DMS153 (cell line): Measurements from ENCODE around the gene NIPAL3.
A peak's percentile ranks its signal among the peaks of the same experiment; 100 is the strongest.
"Not testable (repeated sequence)": the region's sequence is repeated elsewhere in the genome, so short reads cannot be mapped to it uniquely, and the experiment has no call there.

ENCODE experiments used
- DNase-seq: peaks from one replicate; lab custom pipeline; 2025; lab: John Stamatoyannopoulos, UW

NIPAL3 gene

GRCh38 chr1:24459551-24460266 lies 44.1 kb downstream of the NIPAL3 start:
- no peak for DNase-seq

GRCh38 chr1:24462128-24462527 lies 46.5 kb downstream of the NIPAL3 start:
- DNase-seq: not testable (repeated sequence)

- DNase-seq: peak; percentile 51
Measured at GRCh38 chr1:24463776-24464735, 48.5 kb downstream of the NIPAL3 start.

DNA sequence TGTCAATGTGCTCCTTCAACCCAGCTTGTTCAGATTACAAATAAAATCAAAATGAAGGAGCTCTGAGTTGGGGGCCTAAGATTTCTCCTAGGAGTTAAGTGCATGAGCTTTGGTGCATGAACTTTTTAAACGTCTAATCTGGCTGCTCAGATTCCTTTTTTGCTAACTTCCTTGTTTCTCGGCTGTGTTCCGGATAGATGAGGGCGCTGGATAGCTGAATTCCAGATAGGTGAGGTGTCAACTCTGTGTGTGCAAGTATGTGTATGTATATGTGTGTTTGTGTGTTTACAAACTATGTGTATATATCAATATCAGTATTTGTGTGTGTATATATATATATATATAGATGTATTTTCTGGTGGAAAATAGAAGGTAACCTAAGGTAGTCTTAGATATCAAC lies 49.5 kb downstream of the NIPAL3 start:
- no peak for DNase-seq

- no peak for DNase-seq
Measured at GRCh38 chr1:24465638-24466037, 50.0 kb downstream of the NIPAL3 start.

- no peak for DNase-seq
Measured at GRCh38 chr1:24468685-24469316, 53.2 kb downstream of the NIPAL3 start.

GRCh38 chr1:24470592-24470991 lies 55.0 kb downstream of the NIPAL3 start:
- DNase-seq: no peak

DNA sequence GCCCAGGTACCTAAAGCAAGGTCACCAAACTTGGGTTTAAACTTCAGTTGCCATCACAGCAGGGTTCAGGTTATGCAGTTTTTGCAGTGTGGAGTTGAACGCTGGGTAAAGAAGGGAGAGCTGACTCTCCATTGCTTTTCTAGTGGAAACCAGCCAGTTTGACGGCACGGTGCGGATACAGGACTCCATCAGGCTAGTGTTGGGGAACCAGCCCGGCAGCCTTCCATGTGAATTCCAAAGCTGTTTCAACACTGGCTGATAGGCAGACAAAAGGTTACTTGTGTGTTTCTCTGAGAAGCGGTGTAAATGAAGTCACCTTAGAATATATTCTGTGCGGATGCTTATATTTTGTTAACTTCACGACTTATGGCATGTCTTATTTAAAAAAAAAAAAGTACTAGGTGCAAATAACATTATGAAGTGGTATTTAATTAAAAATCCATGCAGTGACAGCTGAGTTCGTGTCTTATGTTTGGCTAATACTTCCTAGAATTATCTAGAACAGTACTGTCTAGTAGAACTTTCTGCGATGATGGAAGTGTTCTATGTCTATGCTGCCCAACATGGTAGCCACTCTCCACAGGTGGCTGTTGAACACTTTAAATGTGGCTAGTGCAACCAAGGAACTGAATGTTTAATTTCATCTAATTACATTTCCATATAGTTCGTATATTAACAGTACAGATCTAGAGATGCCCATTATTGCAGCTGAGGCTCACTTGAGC lies 57.1 kb downstream of the NIPAL3 start:
- DNase-seq: no peak

GRCh38 chr1:24474193-24474592 lies 58.6 kb downstream of the NIPAL3 start:
- no peak for DNase-seq

- DNase-seq: no peak
Measured at GRCh38 chr1:24475700-24476099, 60.1 kb downstream of the NIPAL3 start.

DNA sequence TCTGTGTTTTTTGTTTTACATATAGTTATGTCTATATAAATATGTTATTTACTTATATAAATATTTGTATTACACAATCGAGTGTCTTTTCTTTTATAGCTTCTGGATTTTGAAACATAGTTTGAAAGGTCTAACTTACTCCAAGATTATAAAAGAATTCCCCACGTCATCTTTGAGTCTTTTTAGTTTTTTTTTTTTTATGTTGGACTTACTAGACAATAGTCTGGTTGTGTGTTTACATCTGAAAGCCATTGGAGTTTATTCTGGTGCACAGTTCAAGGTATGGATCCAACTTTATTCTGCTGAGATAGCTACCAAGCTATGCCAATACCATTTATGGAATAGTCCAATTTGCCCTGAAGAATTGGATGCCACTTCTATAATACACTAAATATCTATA lies 61.0 kb downstream of the NIPAL3 start:
- no peak for DNase-seq

GRCh38 chr1:24477309-24477708 lies 61.7 kb downstream of the NIPAL3 start:
- no peak for DNase-seq

- no peak for DNase-seq
Measured at GRCh38 chr1:24481101-24481500, 65.5 kb downstream of the NIPAL3 start.

- no peak for DNase-seq
Measured at GRCh38 chr1:24481843-24482610, 66.4 kb downstream of the NIPAL3 start.

GRCh38 chr1:24483441-24483840 lies 67.8 kb downstream of the NIPAL3 start:
- no peak for DNase-seq

- DNase-seq: no peak
Measured at GRCh38 chr1:24484199-24484598, 68.6 kb downstream of the NIPAL3 start.

DNA sequence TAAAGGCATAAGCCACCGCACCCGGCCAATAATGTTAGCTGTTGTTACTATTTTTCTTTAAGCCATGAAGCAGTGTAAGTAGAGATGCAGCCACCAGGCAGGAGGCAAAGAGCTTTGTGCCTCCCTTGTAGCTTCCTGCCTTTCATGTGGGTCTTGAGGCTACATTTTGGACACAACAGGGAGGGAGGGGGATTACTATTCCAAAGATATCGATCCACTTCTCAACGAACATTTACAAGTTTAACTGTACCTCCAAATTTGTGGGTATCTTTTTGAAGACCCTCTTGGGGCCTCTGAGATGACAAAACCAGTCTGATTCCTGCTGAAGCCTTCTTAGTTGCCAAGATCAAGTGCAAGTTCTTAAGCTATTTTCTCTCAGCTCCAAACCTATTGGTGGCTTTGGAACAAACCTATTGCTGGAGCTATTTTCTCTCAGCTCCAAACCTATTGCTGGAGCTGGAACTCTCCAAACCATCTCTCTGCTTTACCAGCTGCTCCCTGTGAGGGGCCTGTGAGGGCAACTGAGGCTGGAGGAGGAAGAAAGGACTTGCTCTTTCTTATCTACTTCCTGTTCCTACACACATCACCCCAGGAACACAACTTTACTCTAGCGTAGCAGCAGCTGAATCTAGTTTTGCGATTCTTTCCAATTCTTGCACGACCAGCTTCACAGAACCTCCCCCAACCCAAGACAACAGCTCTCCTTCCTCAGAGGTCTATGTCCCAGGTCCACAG lies 70.9 kb downstream of the NIPAL3 start:
- no peak for DNase-seq

GRCh38 chr1:24487455-24487854 lies 71.9 kb downstream of the NIPAL3 start:
- DNase-seq: no peak

- DNase-seq: not testable (repeated sequence)
Measured at GRCh38 chr1:24488159-24488558, 72.6 kb downstream of the NIPAL3 start.

GRCh38 chr1:24489674-24490073 lies 74.1 kb downstream of the NIPAL3 start:
- no peak for DNase-seq
